ENCODE results near the gene CATSPERZ.

Gene CATSPERZ

GRCh38 chr11:64256300-64256699, 43.9 kb upstream of the CATSPERZ start:
- Histone ChIP-seq H3K27me3 (ENCODE audit: insufficient read depth, low read length) (no peaks in the 10 kb centered on the region), H3K4me3 (ENCODE audit: low read length) (no peak overlapping the region), H3K9me3 (ENCODE audit: insufficient read depth, low read depth, low read length) (no peaks in the 10 kb centered on the region), H3K36me3 (ENCODE audit: insufficient read depth, low read length) (peaks cover 60% of the 10 kb centered on the region), H3K27ac (ENCODE audit: low read depth, low read length) (no peak overlapping the region), H3K9ac (ENCODE audit: low read depth, low read length) (no peak overlapping the region), H3K4me1 (ENCODE audit: insufficient read depth, low read length) (0 out of 2 replicates have a peak, but pooled peaks cover 3% of the 10 kb centered on the region)
- 95% methylated on average over 15 of the region's 15 CpGs for WGBS

GRCh38 chr11:64258356-64258755, 41.8 kb upstream of the CATSPERZ start:
- no peaks in the 10 kb centered on the region for H3K9me3 ChIP-seq (ENCODE audit: insufficient read depth, low read depth, low read length)
- peaks cover 2% of the 10 kb centered on the region; the same call in 1 of the 2 replicates for H3K4me1 ChIP-seq (ENCODE audit: insufficient read depth, low read length)
- 94% methylated on average over 24 of the region's 24 CpGs for WGBS
- H3K4me3 ChIP-seq (ENCODE audit: low read length) = no peak overlapping the region
- H3K27me3 ChIP-seq (ENCODE audit: insufficient read depth, low read length) = no peaks in the 10 kb centered on the region
- no peak overlapping the region for H3K27ac ChIP-seq (ENCODE audit: low read depth, low read length)
- peaks cover 80% of the 10 kb centered on the region for H3K36me3 ChIP-seq (ENCODE audit: insufficient read depth, low read length)
- H3K9ac ChIP-seq (ENCODE audit: low read depth, low read length) = no peak overlapping the region

GRCh38 chr11:64258946-64259532, 41.1 kb upstream of the CATSPERZ start:
- Histone ChIP-seq H3K9me3 (ENCODE audit: insufficient read depth, low read depth, low read length) (no peaks in the 10 kb centered on the region), H3K9ac (ENCODE audit: low read depth, low read length) (no peak overlapping the region), H3K4me3 (ENCODE audit: low read length) (no peak overlapping the region), H3K27ac (ENCODE audit: low read depth, low read length) (no peak overlapping the region), H3K27me3 (ENCODE audit: insufficient read depth, low read length) (no peaks in the 10 kb centered on the region), H3K4me1 (ENCODE audit: insufficient read depth, low read length) (peaks cover 4% of the 10 kb centered on the region; the same call in 1 of the 2 replicates), H3K36me3 (ENCODE audit: insufficient read depth, low read length) (peaks cover 86% of the 10 kb centered on the region)
- WGBS = 95% methylated on average over 32 of the region's 32 CpGs

GRCh38 chr11:64259533-64260067, 40.6 kb upstream of the CATSPERZ start:
- 93% methylated on average over 4 of the region's 4 CpGs for WGBS

GRCh38 chr11:64260147-64260708, 39.9 kb upstream of the CATSPERZ start:
- Histone ChIP-seq H3K27me3 (ENCODE audit: insufficient read depth, low read length) (no peaks in the 10 kb centered on the region), H3K27ac (ENCODE audit: low read depth, low read length) (no peak overlapping the region), H3K4me3 (ENCODE audit: low read length) (no peak overlapping the region), H3K9me3 (ENCODE audit: insufficient read depth, low read depth, low read length) (no peaks in the 10 kb centered on the region), H3K36me3 (ENCODE audit: insufficient read depth, low read length) (peaks cover 89% of the 10 kb centered on the region), H3K9ac (ENCODE audit: low read depth, low read length) (no peak overlapping the region), H3K4me1 (ENCODE audit: insufficient read depth, low read length) (peaks cover 4% of the 10 kb centered on the region; the same call in 1 of the 2 replicates)
- WGBS = 93% methylated on average over 6 of the region's 6 CpGs

More at GRCh38 chr11:64259533-64260067, 40.6 kb upstream of the CATSPERZ start:
- Histone ChIP-seq H3K9me3 (ENCODE audit: insufficient read depth, low read depth, low read length) (no peaks in the 10 kb centered on the region), H3K4me1 (ENCODE audit: insufficient read depth, low read length) (peaks cover 4% of the 10 kb centered on the region; the same call in 1 of the 2 replicates), H3K4me3 (ENCODE audit: low read length) (no peak overlapping the region), H3K27ac (ENCODE audit: low read depth, low read length) (no peak overlapping the region), H3K36me3 (ENCODE audit: insufficient read depth, low read length) (peaks cover 92% of the 10 kb centered on the region), H3K27me3 (ENCODE audit: insufficient read depth, low read length) (no peaks in the 10 kb centered on the region), H3K9ac (ENCODE audit: low read depth, low read length) (no peak overlapping the region)

GRCh38 chr11:64261556-64262080, 38.5 kb upstream of the CATSPERZ start:
- no peak overlapping the region for H3K27ac ChIP-seq (ENCODE audit: low read depth, low read length)
- H3K9ac ChIP-seq (ENCODE audit: low read depth, low read length) = no peak overlapping the region
- no peak overlapping the region for H3K4me3 ChIP-seq (ENCODE audit: low read length)
- no peaks in the 10 kb centered on the region for H3K9me3 ChIP-seq (ENCODE audit: insufficient read depth, low read depth, low read length)
- H3K4me1 ChIP-seq (ENCODE audit: insufficient read depth, low read length) = peaks cover 4% of the 10 kb centered on the region; the same call in 1 of the 2 replicates
- H3K36me3 ChIP-seq (ENCODE audit: insufficient read depth, low read length) = peaks cover 89% of the 10 kb centered on the region
- H3K27me3 ChIP-seq (ENCODE audit: insufficient read depth, low read length) = no peaks in the 10 kb centered on the region
- WGBS = 97% methylated on average over 18 of the region's 18 CpGs

GRCh38 chr11:64262271-64263002, 37.7 kb upstream of the CATSPERZ start:
- H3K27me3 ChIP-seq (ENCODE audit: insufficient read depth, low read length) = no peaks in the 10 kb centered on the region
- no peaks in the 10 kb centered on the region for H3K9me3 ChIP-seq (ENCODE audit: insufficient read depth, low read depth, low read length)
- 96% methylated on average over 42 of the region's 42 CpGs for WGBS
- no peak overlapping the region for H3K27ac ChIP-seq (ENCODE audit: low read depth, low read length)
- H3K4me1 ChIP-seq (ENCODE audit: insufficient read depth, low read length) = peaks cover 4% of the 10 kb centered on the region; the same call in 1 of the 2 replicates
- no peak overlapping the region for H3K9ac ChIP-seq (ENCODE audit: low read depth, low read length)
- H3K4me3 ChIP-seq (ENCODE audit: low read length) = no peak overlapping the region
- H3K36me3 ChIP-seq (ENCODE audit: insufficient read depth, low read length) = peaks cover 84% of the 10 kb centered on the region

GRCh38 chr11:64263021-64263946, 36.9 kb upstream of the CATSPERZ start:
- H3K27ac ChIP-seq (ENCODE audit: low read depth, low read length) = peak overlapping the region; percentile 55
- H3K27me3 ChIP-seq (ENCODE audit: insufficient read depth, low read length) = no peaks in the 10 kb centered on the region
- no peaks in the 10 kb centered on the region for H3K9me3 ChIP-seq (ENCODE audit: insufficient read depth, low read depth, low read length)
- peaks cover 79% of the 10 kb centered on the region for H3K36me3 ChIP-seq (ENCODE audit: insufficient read depth, low read length)
- peaks cover 4% of the 10 kb centered on the region; the same call in 1 of the 2 replicates for H3K4me1 ChIP-seq (ENCODE audit: insufficient read depth, low read length)
- WGBS = 86% methylated on average over 29 of the region's 29 CpGs
- no peak overlapping the region for H3K4me3 ChIP-seq (ENCODE audit: low read length)
- H3K9ac ChIP-seq (ENCODE audit: low read depth, low read length) = no peak overlapping the region; the same call in 1 of the 2 replicates

GRCh38 chr11:64263947-64264317, 36.2 kb upstream of the CATSPERZ start:
- Histone ChIP-seq H3K36me3 (ENCODE audit: insufficient read depth, low read length) (peaks cover 72% of the 10 kb centered on the region), H3K9ac (ENCODE audit: low read depth, low read length) (no peak overlapping the region), H3K4me3 (ENCODE audit: low read length) (no peak overlapping the region), H3K4me1 (ENCODE audit: insufficient read depth, low read length) (peaks cover 9% of the 10 kb centered on the region; the same call in 1 of the 2 replicates), H3K27me3 (ENCODE audit: insufficient read depth, low read length) (no peaks in the 10 kb centered on the region), H3K27ac (ENCODE audit: low read depth, low read length) (0 out of 2 replicates have a peak overlapping the region, but pooled peaks have one; percentile 8), H3K9me3 (ENCODE audit: insufficient read depth, low read depth, low read length) (no peaks in the 10 kb centered on the region)
- 92% methylated on average over 8 of the region's 8 CpGs for WGBS

- peaks cover 9% of the 10 kb centered on the region; the same call in 1 of the 2 replicates for H3K4me1 ChIP-seq (ENCODE audit: insufficient read depth, low read length)
- H3K27me3 ChIP-seq (ENCODE audit: insufficient read depth, low read length) = no peaks in the 10 kb centered on the region
- no peak overlapping the region for H3K9ac ChIP-seq (ENCODE audit: low read depth, low read length)
- no peaks in the 10 kb centered on the region for H3K9me3 ChIP-seq (ENCODE audit: insufficient read depth, low read depth, low read length)
- H3K4me3 ChIP-seq (ENCODE audit: low read length) = no peak overlapping the region
- H3K27ac ChIP-seq (ENCODE audit: low read depth, low read length) = no peak overlapping the region
- 92% methylated on average over 10 of the region's 10 CpGs for WGBS
- peaks cover 67% of the 10 kb centered on the region for H3K36me3 ChIP-seq (ENCODE audit: insufficient read depth, low read length)
Observed at GRCh38 chr11:64264371-64264852, 35.7 kb upstream of the CATSPERZ start.

All from HUES64 (cell line).